HepG2 (cell line): ENCODE measurements around the gene MIX23. TPM values are rescaled to one million over a fixed set of nuclear protein-coding genes. Genes with fewer than 3 reads are reported as not detected.

Source experiments
- ATF2 ChIP-seq: sonication (generic); formaldehyde crosslinking; IDR thresholded peaks from 2 replicates; pipeline ENCODE4 v1.4.0; 2020; ENCODE audit warnings: missing genetic modification reagents
- BCL6 ChIP-seq: IDR thresholded peaks from 2 replicates; pipeline ENCODE4 v1.6.1; 2016; ENCODE audit warnings: missing genetic modification reagents, missing compliant biosample characterization
- HDAC2 ChIP-seq: sonication (generic); formaldehyde crosslinking; IDR thresholded peaks from 2 replicates; pipeline ENCODE4 v1.4.0; 2020; ENCODE audit warnings: missing genetic modification reagents
- HOXA5 ChIP-seq: sonication (generic); formaldehyde crosslinking; IDR thresholded peaks from 2 replicates; pipeline ENCODE4 v1.4.0; 2020; ENCODE audit warnings: missing genetic modification reagents
- KDM4B ChIP-seq: sonication (generic); formaldehyde crosslinking; IDR thresholded peaks from 2 replicates; pipeline ENCODE4 v1.4.0; 2020; ENCODE audit warnings: missing genetic modification reagents
- MAFK ChIP-seq, 2 experiments: IDR thresholded peaks in 1 of 2; conservative IDR thresholded peaks in 1 of 2; 2 replicates each; pipeline ENCODE4 v1.6.1; 2011; ENCODE audit warnings: improper control_type of control experiment in 2 of 2, low read length in 2 of 2
- MED13 ChIP-seq: sonication (generic); formaldehyde crosslinking; IDR thresholded peaks from 2 replicates; pipeline ENCODE4 v1.5.0; 2020; ENCODE audit warnings: missing genetic modification reagents
- MTF2 ChIP-seq: sonication (generic); formaldehyde crosslinking; IDR thresholded peaks from 2 replicates; pipeline ENCODE4 v1.5.0; 2020; ENCODE audit warnings: missing genetic modification reagents, borderline replicate concordance
- PPARG ChIP-seq: conservative IDR thresholded peaks from 2 replicates; pipeline ENCODE4 v1.6.1; 2016; ENCODE audit warnings: missing biosample characterization, missing genetic modification reagents
- RARA ChIP-seq: IDR thresholded peaks from 2 replicates; pipeline ENCODE4 v1.6.1; 2016; ENCODE audit warnings: missing genetic modification reagents, missing compliant biosample characterization
- SP5 ChIP-seq: IDR thresholded peaks from 2 replicates; pipeline ENCODE4 v1.6.1; 2016; ENCODE audit warnings: low read depth, borderline replicate concordance
- TBX2 ChIP-seq: sonication (generic); formaldehyde crosslinking; IDR thresholded peaks from 2 replicates; pipeline ENCODE4 v1.5.0; 2020; ENCODE audit warnings: missing genetic modification reagents, mild to moderate bottlenecking, borderline replicate concordance
- ZBTB20 ChIP-seq: sonication (generic); formaldehyde crosslinking; IDR thresholded peaks from 2 replicates; pipeline ENCODE4 v1.8.1; 2023; ENCODE audit warnings: missing genetic modification reagents, low read depth, mild to moderate bottlenecking, borderline replicate concordance
- ZNF44 ChIP-seq: sonication (generic); formaldehyde crosslinking; IDR thresholded peaks from 2 replicates; pipeline ENCODE4 v1.5.1; 2020; ENCODE audit warnings: mild to moderate bottlenecking, missing genetic modification reagents
- ZNF556 ChIP-seq: sonication (generic); formaldehyde crosslinking; IDR thresholded peaks from 2 replicates; pipeline ENCODE4 v1.4.0; 2020; ENCODE audit warnings: mild to moderate bottlenecking, missing genetic modification reagents, borderline replicate concordance
- polyA plus RNA-seq, 8 experiments: library from polyadenylated mRNA; depleted of rRNA in 3 of 8; stranded (reverse) in 7 of 8; unstranded in 1 of 8; fragments of >200 nt; fragmentation: Illumina TruSeq in 4 of 8; extraction: Trizol in 4 of 8; gene quantifications; 2 replicates each; pipeline versions ENCODE4 v1.2.1 to v1.2.3, GENCODE V29; 2011 to 2016; ENCODE audit warnings: low read depth in 4 of 8, missing spikeins in 1 of 8, mixed read lengths in 1 of 8; ENCODE audit not compliant: insufficient read depth in 1 of 8
- total RNA-seq, 5 experiments: library from RNA; depleted of rRNA; stranded (reverse); fragments of >200 nt; fragmentation: Illumina TruSeq; extraction: Trizol; gene quantifications; 2 replicates each; pipeline ENCODE4 v1.2.3, GENCODE V29; 2016; ENCODE audit warnings: low read depth in 1 of 5

Gene MIX23
- total and polyA plus RNA-seq, 2 of the 13 experiments (the other 11 are each of a cell fraction or from before 2014, with no cell fraction given), result 20.0 to 152 TPM

DNA sequence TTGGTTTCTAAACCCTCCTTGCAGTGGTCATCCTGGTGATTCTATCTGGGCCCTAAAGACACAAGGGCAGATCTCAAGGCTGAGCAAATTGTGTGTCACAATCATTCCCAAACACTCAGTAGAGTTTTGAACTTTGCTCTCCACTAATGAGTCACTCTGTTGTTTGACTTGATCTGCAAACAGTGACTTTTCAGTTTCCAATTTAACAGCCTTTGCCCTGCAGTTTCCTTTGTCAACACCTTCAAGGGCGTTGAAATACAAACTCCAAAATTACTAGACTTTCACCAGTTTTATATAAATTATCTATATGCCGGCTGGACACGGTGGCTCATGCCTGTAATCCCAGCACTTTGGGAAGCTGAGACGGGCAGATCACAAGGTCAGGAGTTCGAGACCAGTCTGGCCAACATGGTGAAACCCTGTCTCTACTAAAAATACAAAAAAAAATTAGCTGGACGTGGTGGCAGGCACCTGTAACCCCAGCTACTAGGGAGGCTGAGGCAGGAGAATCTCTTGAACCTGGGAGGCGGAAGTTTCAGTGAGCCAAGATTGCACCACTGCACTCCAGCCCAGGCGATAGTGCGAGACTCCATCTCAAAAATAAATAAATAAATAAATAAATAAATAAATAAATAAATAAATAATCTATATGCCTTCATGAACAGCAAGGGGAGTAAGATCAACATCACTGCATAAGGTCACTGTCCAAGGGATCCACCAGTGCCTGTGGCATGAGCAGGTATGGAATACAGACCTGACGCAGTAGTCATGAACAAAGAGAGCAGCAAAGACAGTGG is 17.3 kb downstream of the MIX23 start (continued):
- TF ChIP-seq ZNF556 (CRISPR knock-in tag), result peak; percentile 61; the same call in 1 of the 2 replicates
- TF ChIP-seq KDM4B (CRISPR knock-in tag), result 0 out of 2 replicates have a peak, but pooled peaks have one; percentile 30
- TF ChIP-seq SP5 (CRISPR knock-in tag), result 0 out of 2 replicates have a peak, but pooled peaks have one; percentile 28
- peak; percentile 81 for TF ChIP-seq RARA (CRISPR knock-in tag)
- peak; percentile 91; the same call in 1 of the 2 replicates for TF ChIP-seq ZBTB20
- TF ChIP-seq TBX2 (CRISPR knock-in tag), result peak; percentile 87
- TF ChIP-seq MAFK (conservative IDR thresholded peaks at IDR 0.05 in 1 of 2, IDR thresholded peaks at IDR 0.05 in 1 of 2; ENCODE audit: low read length in 2 of 2), result peak in 1 of 2 experiments; percentile 21; a peak in 1 of 4 replicates
- TF ChIP-seq PPARG (CRISPR knock-in tag), result peak; percentile 96
- TF ChIP-seq ATF2 (CRISPR knock-in tag), result peak; percentile 90
- TF ChIP-seq ZNF44 (CRISPR knock-in tag), result 0 out of 2 replicates have a peak, but pooled peaks have one; percentile 27
- TF ChIP-seq MED13 (CRISPR knock-in tag), result peak; percentile 81; the same call in 1 of the 2 replicates
- peak; percentile 85 for TF ChIP-seq BCL6 (CRISPR knock-in tag)
- peak; percentile 61; the same call in 1 of the 2 replicates for TF ChIP-seq HOXA5
- peak; percentile 97 for TF ChIP-seq HDAC2
- TF ChIP-seq MTF2, result peak; percentile 37; the same call in 1 of the 2 replicates
